Measurements from ENCODE around the gene PIGT.

The PIGT gene

DNA sequence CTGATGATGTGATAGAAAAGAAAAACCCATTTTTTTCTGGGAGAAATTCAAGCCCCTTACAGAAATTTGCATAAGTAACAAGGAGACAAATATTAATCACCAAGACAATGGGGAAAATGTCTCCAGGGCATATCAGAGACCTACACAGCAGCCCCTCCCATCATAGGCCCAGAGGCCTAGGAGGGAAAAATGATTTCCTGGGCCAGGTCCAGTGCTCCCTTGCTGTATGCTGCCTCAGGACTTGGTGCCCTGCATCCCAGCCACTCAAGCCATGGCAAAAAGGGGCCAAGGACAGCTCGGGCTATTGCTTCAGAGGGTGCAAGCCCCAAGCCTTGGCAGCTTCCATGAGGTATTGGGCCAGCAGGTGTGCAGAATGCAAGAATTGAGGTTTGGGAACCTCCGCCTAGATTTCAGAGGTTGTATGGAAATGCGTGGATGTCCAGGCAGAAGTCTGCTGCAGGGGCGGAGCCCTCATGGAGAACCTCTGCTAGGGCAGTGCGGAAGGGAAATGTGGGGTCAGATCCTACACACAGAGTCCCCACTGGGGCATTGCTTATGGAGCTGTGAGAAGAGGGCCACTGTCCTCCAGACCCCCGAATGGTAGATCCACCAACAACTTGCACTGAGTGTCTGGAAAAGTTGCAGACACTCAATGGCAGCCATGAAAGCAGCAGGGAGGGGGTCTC, 15.5 kb upstream of the PIGT start:
- DNase-seq (ENCODE audit: low read depth) = no peak

GRCh38 chr20:45402946-45403345, 13.0 kb upstream of the PIGT start:
- DNase-seq (ENCODE audit: low read depth) = no peak

DNA sequence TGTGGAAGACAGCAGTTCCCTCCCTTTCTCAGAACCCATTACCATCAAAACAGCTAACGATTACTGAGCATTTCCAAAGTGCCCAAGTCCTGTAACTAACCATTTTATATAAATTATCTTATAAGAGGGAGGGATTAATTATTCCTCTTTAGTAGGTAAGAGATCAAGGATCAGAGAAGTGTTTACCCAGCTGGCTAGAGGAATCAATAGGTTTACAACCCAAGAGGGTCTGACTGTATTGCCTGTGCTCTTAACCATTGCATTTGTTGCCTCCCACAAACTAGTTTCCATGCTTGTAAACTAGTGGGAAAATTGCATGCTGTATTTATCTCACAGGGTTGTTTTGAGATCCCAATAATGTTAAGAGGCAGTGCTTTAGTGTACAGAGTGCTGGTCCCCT, 11.5 kb upstream of the PIGT start:
- DNase-seq (ENCODE audit: low read depth) = no peak

- no peak for DNase-seq (ENCODE audit: low read depth)
Observed at GRCh38 chr20:45405571-45406259, 10.2 kb upstream of the PIGT start.

DNA sequence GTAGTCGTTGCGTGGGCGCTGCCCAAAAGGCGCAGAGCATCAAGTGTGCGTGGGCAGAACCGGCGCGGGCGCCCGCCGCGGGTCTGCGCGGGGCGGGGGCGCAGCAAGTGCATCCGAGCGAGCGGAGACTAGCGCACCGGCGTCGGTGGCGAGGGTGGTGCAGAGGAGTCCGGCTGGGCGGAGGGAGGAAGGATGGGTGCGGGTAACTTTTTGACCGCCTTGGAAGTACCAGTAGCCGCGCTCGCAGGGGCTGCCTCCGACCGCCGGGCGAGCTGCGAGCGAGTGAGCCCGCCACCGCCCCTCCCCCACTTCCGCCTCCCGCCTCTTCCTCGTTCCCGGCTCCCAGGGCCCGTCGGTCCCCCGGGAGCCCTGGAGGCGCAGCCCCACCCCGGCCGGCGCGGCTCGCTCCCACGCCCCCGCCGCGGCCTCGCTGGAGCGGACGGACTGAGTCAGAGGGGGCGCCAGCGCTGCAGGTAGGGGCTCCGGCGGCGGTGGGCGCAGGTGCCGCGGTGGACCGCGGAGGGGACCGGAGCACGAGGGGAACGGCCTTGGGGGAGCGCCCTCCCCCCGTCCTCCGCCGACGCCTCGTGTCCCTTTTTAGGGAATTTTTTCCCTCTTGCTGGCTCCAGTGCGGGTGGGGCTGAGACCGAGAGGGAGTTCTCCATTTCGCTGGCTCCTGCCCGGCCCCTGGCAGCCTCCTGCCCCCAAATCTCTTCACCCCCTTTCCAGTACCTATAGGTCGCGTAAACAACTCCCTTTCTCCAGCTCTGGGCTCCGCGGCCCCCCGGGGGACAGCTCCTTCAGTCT, 9.5 kb upstream of the PIGT start:
- no peak for DNase-seq (ENCODE audit: low read depth)

DNA sequence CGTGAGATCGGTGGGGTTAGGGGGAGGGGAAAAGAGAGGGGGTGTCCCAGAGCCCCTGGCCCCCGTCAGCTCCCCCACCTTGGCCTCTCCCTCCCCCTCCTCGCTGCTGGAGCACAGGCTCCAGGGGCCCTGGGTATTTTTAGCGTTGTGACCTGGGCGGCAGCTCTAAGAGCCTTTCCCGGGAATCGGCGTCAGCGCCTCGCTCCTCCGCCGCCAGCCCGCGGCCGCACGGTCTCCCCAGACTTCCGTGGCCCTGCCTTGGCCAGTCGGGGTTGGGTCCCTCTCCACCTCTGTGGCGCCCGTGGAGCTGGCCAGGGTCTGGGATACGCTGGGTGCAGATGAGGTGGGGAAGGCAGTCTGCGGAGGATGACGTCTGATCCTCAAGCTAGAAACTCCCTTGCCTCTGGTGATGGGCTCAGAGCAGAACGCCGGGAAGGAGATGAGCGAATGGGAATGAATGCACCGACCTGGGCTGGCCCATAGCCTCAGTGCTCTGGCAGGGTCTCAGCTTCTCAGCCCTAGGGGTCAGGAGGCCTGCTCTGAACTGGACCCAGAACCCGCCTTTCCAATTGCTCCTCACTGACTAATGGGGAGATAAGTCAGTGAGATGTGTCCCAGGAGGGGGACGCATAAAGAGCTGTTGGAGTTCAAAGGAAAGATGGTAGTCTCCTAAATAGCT, 8.7 kb upstream of the PIGT start:
- DNase-seq (ENCODE audit: low read depth) = no peak

GRCh38 chr20:45407783-45408645, 7.9 kb upstream of the PIGT start, which contains the start of gene DBNDD2:
DBNDD2 (plus strand) TSS chr20:45408289; CDS start chr20:45408468, 179 bp downstream.
- no peak for DNase-seq (ENCODE audit: low read depth)

GRCh38 chr20:45408646-45409213, 7.2 kb upstream of the PIGT start:
- no peak for DNase-seq (ENCODE audit: low read depth)

DNA sequence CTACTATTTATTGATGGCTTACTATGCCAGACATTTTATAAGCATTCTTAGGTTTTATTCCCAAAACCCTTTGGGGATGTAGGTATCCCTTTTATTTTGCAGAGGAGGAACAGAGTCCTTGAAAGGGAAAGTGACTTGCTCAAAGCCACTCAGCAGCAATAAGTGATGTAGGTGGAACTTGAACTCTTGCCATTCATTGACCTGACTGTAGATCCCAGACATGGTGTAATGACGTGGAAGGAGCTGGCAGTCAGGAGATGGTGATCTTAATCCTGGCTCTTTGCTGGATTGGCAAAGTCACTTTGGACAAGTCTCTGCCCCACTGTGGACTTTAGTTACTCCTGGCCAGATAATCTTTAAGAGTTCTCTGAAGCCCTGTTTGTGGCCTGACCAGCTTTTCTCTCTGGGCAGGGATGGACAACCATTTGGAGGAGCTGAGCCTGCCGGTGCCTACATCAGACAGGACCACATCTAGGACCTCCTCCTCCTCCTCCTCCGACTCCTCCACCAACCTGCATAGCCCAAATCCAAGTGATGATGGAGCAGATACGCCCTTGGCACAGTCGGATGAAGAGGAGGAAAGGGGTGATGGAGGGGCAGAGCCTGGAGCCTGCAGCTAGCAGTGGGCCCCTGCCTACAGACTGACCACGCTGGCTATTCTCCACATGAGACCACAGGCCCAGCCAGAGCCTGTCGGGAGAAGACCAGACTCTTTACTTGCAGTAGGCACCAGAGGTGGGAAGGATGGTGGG, 6.2 kb upstream of the PIGT start:
- DNase-seq (ENCODE audit: low read depth) = no peak

- no peak for DNase-seq (ENCODE audit: low read depth)
Observed at GRCh38 chr20:45410887-45411286, 5.1 kb upstream of the PIGT start.

DNA sequence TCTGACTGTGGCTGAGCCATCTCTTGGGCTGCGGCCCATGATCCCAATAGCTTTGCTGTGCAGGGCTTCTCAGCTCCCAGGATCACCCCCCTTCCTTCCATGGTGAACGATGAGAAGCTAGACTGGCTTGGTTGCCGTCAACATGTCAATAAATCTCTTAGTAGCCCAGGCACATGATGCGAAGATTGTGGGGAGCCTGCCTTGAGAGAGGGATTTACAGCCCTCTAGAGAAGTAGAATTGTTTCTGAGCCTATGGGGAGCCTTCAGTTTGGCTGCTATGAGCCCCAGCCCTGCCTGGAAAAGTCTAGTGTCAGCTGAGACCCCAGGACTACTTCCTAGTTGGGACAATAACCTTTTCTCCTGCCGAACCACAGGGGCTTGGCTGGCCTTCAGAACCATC, 3.3 kb upstream of the PIGT start:
- DNase-seq (ENCODE audit: low read depth) = no peak

DNA sequence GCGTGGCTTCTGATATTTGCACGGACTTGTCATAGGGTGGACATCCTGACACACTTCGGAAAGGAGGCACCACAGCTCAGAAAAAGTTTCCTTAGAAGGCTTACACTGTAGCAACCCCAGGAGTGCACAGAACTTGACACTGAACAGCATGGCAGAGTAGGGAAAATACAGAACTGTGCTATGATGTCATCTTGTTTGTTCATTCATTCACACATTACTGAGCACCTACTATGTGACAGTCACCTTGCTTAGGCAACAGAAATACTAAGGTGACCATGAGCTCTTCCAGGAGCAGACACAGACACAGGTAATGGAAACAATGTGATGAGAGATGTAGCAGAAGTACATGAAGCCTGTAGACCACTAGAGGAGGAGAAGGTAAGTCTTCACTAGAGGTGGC, 2.5 kb upstream of the PIGT start:
- DNase-seq (ENCODE audit: low read depth) = no peak

- no peak for DNase-seq (ENCODE audit: low read depth)
Observed at GRCh38 chr20:45416917-45417316, 976 bp downstream of the PIGT start.

DNA sequence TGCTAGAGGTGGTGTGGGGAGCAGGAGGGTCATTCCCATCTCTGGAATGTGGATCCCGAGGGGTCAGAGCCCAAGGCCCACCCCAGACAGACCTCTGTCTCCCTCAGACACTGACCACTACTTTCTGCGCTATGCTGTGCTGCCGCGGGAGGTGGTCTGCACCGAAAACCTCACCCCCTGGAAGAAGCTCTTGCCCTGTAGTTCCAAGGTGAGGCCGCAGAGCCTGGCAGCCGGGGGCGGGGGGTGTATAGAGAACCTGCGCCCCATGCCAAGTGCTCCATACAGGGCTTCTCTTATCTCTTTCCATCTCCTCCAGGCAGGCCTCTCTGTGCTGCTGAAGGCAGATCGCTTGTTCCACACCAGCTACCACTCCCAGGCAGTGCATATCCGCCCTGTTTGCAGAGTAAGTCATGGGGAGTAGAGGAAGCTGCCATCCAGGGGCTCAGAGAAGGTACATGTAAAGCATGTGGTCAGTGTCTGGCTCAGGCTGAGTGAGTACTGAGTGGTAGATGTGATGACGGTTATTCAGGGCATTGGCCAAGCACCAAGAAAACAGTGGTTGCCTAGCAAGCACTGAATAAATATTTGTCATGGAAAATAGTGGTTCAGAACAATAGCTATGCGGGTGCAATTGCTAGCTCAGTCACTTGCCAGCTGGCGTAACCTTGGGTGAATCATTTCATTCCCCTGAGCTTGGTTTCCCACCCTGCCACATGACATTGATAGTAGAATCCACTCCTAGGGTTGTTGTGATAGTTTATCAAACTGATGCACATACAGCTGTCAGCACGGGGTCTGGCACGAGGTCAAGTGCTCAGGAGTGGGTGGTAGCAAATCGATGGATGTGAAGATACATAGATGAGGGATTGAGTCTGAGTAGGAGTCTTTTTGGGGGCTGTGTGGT, 3.5 kb downstream of the PIGT start:
- DNase-seq (ENCODE audit: low read depth) = peak; percentile 84

GRCh38 chr20:45420125-45420524, 4.2 kb downstream of the PIGT start:
- no peak for DNase-seq (ENCODE audit: low read depth)

- no peak for DNase-seq (ENCODE audit: low read depth)
Observed at GRCh38 chr20:45423700-45424099, 7.8 kb downstream of the PIGT start.

GRCh38 chr20:45425561-45425960, 9.6 kb downstream of the PIGT start:
- DNase-seq (ENCODE audit: low read depth) = no peak

GRCh38 chr20:45426320-45427016, 10.5 kb downstream of the PIGT start:
- no peak for DNase-seq (ENCODE audit: low read depth)

All from non-pigmented ciliary epithelial cell (primary cell).